DND-41 (cell line): ENCODE results near the gene MARS1.

Experiments used
- ATAC-seq: fragments of 200-7000 bp; cut with Tn5 transposase; 3 replicates; pipeline ENCODE4 v1.9.1; 2021; ENCODE audit warnings: low read depth; ENCODE audit not compliant: insufficient read depth
- DNase-seq: peaks from one replicate; pipeline ENCODE4 v3.0.0-alpha.2; 2020
- H2AFZ ChIP-seq: 2 replicates; pipeline ENCODE4 v1.6.0; 2012; ENCODE audit warnings: low read depth, low read length
- H3K27ac ChIP-seq: 2 replicates; pipeline ENCODE4 v1.5.1; 2012; ENCODE audit warnings: low read length, inconsistent platforms
- H3K27me3 ChIP-seq: fragments of 200-600 bp; sonication (generic); 2 replicates; pipeline ENCODE4 v1.6.0; 2012; ENCODE audit warnings: low read length, mild to moderate bottlenecking, inconsistent platforms; ENCODE audit not compliant: insufficient read depth, poor library complexity
- H3K36me3 ChIP-seq: 2 replicates; pipeline ENCODE4 v1.5.1; 2012; ENCODE audit warnings: low read length, inconsistent platforms; ENCODE audit not compliant: insufficient read depth
- H3K4me1 ChIP-seq: 2 replicates; pipeline ENCODE4 v1.5.1; 2012; ENCODE audit warnings: mild to moderate bottlenecking, low read length; ENCODE audit not compliant: insufficient read depth
- H3K4me2 ChIP-seq: 2 replicates; pipeline ENCODE4 v1.6.0; 2012; ENCODE audit warnings: mild to moderate bottlenecking, moderate library complexity, low read length, inconsistent platforms; ENCODE audit not compliant: insufficient read depth
- H3K4me3 ChIP-seq, 2 experiments: fragments of 200-600 bp in 1 of 2; shearing (Covaris generic) in 1 of 2; 2 replicates each; pipeline ENCODE4 v1.5.1; 2012 to 2016; ENCODE audit warnings: inconsistent platforms in 2 of 2, low read length in 2 of 2, mild to moderate bottlenecking in 2 of 2, low read depth in 1 of 2, moderate library complexity in 1 of 2
- H3K79me2 ChIP-seq: 2 replicates; pipeline ENCODE4 v1.6.0; 2012; ENCODE audit warnings: low read length, inconsistent platforms; ENCODE audit not compliant: insufficient read depth
- H3K9ac ChIP-seq: 2 replicates; pipeline ENCODE4 v1.6.0; 2012; ENCODE audit warnings: low read depth, mild to moderate bottlenecking, inconsistent platforms, low read length, moderate library complexity
- H3K9me3 ChIP-seq: 2 replicates; pipeline ENCODE4 v1.5.1; 2012; ENCODE audit warnings: low read length, moderate library complexity, mild to moderate bottlenecking, inconsistent platforms; ENCODE audit not compliant: insufficient read depth, severe bottlenecking
- H4K20me1 ChIP-seq: 2 replicates; pipeline ENCODE4 v1.6.0; 2012; ENCODE audit warnings: low read length; ENCODE audit not compliant: insufficient read depth
- EZH2 ChIP-seq: IDR thresholded peaks from 3 replicates; pipeline ENCODE4 v1.6.1; 2012; ENCODE audit warnings: borderline replicate concordance, low read depth, mild to moderate bottlenecking, moderate library complexity, low read length, inconsistent platforms; ENCODE audit not compliant: severe bottlenecking
- TF ChIP-seq, protein P1 (sequence below): IDR thresholded peaks from 2 replicates; pipeline ENCODE4 v1.5.1; 2012; ENCODE audit warnings: borderline replicate concordance, low read length, moderate library complexity, mild to moderate bottlenecking; ENCODE audit not compliant: poor library complexity, severe bottlenecking; ENCODE audit errors: extremely low read depth

The MARS1 gene

DNA sequence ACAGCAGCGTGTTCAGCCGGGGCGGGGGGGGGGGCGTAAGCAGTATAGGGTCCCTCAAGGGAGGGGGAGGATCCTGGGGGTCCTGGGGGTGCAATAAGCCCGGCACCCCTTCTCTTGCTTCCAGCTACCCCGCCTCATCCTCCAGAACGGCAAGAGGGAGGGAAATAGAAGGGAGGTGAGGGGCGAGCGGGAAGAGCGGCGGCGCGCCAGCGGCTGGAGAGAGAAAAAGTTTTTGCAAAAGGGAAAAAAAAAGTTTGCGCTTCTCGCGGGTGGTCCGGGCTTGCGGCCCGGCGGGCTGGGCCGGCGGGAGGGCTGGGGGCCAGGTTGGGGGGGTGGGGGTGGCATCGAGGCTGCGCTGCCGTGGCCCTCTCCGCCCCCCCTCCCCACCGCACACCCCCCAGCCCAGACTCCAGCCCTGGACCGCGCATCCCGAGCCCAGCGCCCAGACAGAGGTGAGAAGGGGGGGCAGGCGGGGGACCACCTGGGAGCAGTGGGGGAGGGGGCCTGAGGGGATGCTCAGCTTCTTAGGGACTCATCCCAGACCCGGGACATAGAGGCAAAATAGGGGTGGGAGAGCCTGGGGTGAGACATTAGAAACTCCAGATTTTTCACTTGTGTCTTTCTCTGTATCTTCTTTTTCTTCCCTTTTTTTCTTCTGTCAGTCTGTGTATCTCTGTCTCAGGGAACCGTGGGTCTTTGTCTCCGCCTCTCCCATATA, 28.0 kb upstream of the MARS1 start, which contains the start of gene GLI1:
Gene GLI1 (plus strand): TSS at position 36 of the 718 bp plus-strand sequence. CDS start 3,907 bp downstream, outside the sequence.
- Histone ChIP-seq H3K27me3 (peaks cover 7% of the 10 kb centered on the region), H3K36me3 (no peaks in the 10 kb centered on the region), H3K9me3 (no peaks in the 10 kb centered on the region), H4K20me1 (no peaks in the 10 kb centered on the region), H3K4me1 (peaks cover 47% of the 10 kb centered on the region), H3K27ac (peak within 1 kb of the TSS; percentile 90), H2AFZ (peak within 1 kb of the TSS; percentile 94), H3K9ac (peak within 1 kb of the TSS; percentile 56), H3K79me2 (no peaks in the 10 kb centered on the region), H3K4me2 (peak within 1 kb of the TSS; percentile 96), H3K4me3 (peak within 1 kb of the TSS; percentile 30 to 70; a peak in 3 of 4 replicates)
- ATAC-seq (no peak), DNase-seq (no peak)
- TF ChIP-seq EZH2 = no peak
- TF ChIP-seq, protein P1, sequence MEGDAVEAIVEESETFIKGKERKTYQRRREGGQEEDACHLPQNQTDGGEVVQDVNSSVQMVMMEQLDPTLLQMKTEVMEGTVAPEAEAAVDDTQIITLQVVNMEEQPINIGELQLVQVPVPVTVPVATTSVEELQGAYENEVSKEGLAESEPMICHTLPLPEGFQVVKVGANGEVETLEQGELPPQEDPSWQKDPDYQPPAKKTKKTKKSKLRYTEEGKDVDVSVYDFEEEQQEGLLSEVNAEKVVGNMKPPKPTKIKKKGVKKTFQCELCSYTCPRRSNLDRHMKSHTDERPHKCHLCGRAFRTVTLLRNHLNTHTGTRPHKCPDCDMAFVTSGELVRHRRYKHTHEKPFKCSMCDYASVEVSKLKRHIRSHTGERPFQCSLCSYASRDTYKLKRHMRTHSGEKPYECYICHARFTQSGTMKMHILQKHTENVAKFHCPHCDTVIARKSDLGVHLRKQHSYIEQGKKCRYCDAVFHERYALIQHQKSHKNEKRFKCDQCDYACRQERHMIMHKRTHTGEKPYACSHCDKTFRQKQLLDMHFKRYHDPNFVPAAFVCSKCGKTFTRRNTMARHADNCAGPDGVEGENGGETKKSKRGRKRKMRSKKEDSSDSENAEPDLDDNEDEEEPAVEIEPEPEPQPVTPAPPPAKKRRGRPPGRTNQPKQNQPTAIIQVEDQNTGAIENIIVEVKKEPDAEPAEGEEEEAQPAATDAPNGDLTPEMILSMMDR = no peak

DNA sequence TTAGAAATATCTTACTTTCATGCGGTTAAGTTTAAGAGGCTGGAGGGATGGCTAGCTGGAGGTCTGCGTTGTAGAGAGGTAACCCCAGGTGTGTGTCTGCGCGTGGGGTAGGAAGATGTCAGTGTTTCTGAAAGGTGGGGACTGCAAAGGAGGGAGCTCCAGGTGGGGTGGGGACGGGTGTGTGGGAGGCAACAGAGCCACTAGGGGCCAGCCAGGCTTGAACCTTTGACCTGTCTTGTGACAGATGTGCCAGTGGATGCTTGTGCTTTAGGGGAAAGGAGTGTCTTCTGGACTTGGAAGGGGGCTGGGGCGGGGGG, 27.4 kb upstream of the MARS1 start:
- H2AFZ ChIP-seq = no peak overlapping the region
- peaks cover 7% of the 10 kb centered on the region for H3K27me3 ChIP-seq
- H3K79me2 ChIP-seq = no peaks in the 10 kb centered on the region
- no peaks in the 10 kb centered on the region for H3K9me3 ChIP-seq
- TF ChIP-seq, protein P1 = no peak
- no peak for TF ChIP-seq EZH2
- peaks cover 47% of the 10 kb centered on the region for H3K4me1 ChIP-seq
- peak overlapping the region; percentile 30 to 70; a peak in 3 of 4 replicates for H3K4me3 ChIP-seq
- peak overlapping the region; percentile 96 for H3K4me2 ChIP-seq
- ATAC-seq (no peak), DNase-seq (peak; percentile 28)
- H4K20me1 ChIP-seq = no peaks in the 10 kb centered on the region
- no peak overlapping the region for H3K27ac ChIP-seq
- H3K36me3 ChIP-seq = no peaks in the 10 kb centered on the region
- H3K9ac ChIP-seq = peak overlapping the region; percentile 56; the same call in 1 of the 2 replicates

DNA sequence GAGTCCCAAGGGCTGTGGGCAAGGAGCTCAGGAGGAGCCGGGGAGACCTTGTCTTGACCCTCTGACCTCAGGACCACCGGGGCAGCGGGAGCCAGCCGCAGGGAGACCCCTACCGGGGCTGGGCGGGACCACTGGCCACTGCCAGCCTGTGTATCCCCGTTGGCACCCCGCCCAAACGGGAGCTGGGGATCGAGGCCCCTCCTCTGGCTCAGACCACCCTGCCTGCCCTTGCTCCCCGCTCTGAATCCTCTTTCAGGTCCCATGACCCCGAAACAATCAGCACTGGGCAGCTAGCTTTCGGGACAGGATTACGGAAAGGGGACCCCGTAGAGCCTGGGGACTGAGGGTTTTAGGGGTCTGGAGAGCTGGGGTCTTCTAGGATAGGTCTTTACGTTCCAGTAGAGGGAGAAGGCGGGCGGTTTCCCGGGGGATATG, 27.0 kb upstream of the MARS1 start:
- Histone ChIP-seq H3K27ac (no peak overlapping the region), H3K36me3 (no peaks in the 10 kb centered on the region), H3K4me2 (peak overlapping the region; percentile 96), H3K9me3 (no peaks in the 10 kb centered on the region), H3K4me1 (peaks cover 46% of the 10 kb centered on the region), H3K79me2 (no peaks in the 10 kb centered on the region), H3K4me3 (peak overlapping the region; percentile 56 to 70; a peak in 3 of 4 replicates), H4K20me1 (no peaks in the 10 kb centered on the region), H3K9ac (peak overlapping the region; percentile 56), H2AFZ (no peak overlapping the region), H3K27me3 (peaks cover 7% of the 10 kb centered on the region)
- TF ChIP-seq EZH2 = no peak
- TF ChIP-seq, protein P1 = no peak
- DNase-seq (no peak), ATAC-seq (no peak)
